Measurements from ENCODE around the gene MYNN. TPM values are rescaled to one million over a fixed set of nuclear protein-coding genes. Genes with fewer than 3 reads are reported as not detected.
A peak's percentile ranks its signal among the peaks of the same experiment; 100 is the strongest.

Gene MYNN
- total RNA-seq, 1 donor from 2014 or later = 12.4 TPM

DNA sequence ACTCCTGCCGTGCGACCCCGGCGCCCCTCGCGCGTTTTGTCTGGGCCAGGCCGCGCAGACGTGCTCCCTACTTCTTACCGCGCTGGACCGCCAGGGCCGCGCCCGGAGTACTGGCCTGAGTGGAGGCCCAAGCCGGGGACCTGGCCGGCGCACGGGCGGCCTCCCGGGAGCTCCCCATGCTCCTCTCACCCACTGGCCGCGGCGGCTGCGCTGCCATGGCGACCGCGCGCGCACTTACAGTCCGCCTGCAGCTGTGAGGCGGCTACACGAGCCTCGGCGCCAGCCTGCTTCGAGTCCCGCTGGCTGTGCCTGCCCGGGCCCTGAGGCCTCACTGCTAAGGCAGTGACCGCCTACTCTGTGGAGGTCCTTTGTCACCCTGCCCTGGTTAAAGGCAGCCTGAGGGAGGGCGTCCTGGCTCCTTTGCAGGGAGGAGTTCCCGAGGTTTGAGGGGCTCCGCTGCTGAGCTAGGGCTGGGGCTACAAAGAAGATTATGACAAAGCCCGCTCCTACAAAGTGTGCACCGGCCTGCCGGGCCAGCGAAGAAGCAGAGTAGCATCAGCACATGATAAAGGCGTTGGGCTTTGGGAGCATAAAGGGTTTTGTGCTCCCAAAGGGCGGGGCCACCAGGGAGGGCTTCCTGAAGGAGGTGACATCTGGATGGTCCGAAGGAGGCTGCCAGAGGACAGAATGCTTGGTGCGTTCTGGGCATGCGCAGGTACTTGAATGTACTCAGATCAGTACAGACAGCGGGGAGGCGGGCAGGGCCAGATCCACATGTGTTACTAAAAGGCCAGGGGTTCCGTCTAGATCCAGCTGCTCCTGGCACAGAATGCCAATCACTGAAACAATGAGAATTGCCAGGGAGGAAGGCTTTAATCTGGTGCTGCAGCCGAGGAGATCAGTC lies 39.4 kb downstream of the MYNN start, which contains the start of the genes LRRC34 and LRRIQ4:
TSS of gene LRRC34 (minus strand) at position 573 of the 904 bp plus-strand sequence. CDS start at position 217, 356 bp downstream.
TSS of gene LRRIQ4 (plus strand) at position 539 of the 904 bp plus-strand sequence. CDS start 9,052 bp downstream, outside the sequence.
- Histone ChIP-seq H3K36me3 (no peaks in the 10 kb centered on the region), H3K27me3 (ENCODE audit: low read depth) (no peaks in the 10 kb centered on the region), H3K9me3 (replicated peaks) (peaks cover 14% of the 10 kb centered on the region), H3K27ac (replicated peaks) (peak within 1 kb of the TSS; percentile 82), H3K4me1 (peaks cover 35% of the 10 kb centered on the region), H3K4me3 (peak within 1 kb of the TSS; percentile 79)
- DNase-seq = peak; percentile 80
- intact Hi-C loops (cut with micrococcal nuclease) = no loop called here
- TF ChIP-seq, protein P1, sequence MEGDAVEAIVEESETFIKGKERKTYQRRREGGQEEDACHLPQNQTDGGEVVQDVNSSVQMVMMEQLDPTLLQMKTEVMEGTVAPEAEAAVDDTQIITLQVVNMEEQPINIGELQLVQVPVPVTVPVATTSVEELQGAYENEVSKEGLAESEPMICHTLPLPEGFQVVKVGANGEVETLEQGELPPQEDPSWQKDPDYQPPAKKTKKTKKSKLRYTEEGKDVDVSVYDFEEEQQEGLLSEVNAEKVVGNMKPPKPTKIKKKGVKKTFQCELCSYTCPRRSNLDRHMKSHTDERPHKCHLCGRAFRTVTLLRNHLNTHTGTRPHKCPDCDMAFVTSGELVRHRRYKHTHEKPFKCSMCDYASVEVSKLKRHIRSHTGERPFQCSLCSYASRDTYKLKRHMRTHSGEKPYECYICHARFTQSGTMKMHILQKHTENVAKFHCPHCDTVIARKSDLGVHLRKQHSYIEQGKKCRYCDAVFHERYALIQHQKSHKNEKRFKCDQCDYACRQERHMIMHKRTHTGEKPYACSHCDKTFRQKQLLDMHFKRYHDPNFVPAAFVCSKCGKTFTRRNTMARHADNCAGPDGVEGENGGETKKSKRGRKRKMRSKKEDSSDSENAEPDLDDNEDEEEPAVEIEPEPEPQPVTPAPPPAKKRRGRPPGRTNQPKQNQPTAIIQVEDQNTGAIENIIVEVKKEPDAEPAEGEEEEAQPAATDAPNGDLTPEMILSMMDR (IDR thresholded peaks at IDR 0.05; ENCODE audit: borderline replicate concordance) = peak; percentile 25

DNA sequence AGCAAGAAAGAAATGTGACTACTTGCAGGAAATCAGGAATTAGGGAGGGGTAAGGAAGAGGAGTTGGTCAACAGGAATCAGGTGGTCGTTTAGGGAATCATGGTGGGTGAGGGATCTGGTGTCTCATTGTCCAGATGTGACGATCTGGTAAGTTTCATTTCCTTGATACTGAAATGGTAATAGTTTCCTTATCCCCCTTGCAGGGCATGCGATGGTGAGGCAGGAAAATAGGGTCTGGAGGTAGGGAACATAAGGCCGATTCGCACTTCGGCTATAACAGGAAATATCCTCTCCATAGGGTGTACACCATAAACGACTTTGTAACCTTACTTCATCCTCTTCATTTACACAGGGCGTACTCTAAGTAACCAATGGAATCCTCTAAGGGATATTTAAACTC lies 40.1 kb downstream of the MYNN start:
- DNase-seq = no peak
- Histone ChIP-seq H3K36me3 (no peaks in the 10 kb centered on the region), H3K27ac (replicated peaks) (no peak overlapping the region), H3K27me3 (ENCODE audit: low read depth) (peaks cover 6% of the 10 kb centered on the region), H3K4me3 (peak overlapping the region; percentile 79), H3K4me1 (peaks cover 35% of the 10 kb centered on the region), H3K9me3 (replicated peaks) (peaks cover 14% of the 10 kb centered on the region)
- intact Hi-C loops (cut with micrococcal nuclease) = no loop called here
- TF ChIP-seq, protein P1 (IDR thresholded peaks at IDR 0.05; ENCODE audit: borderline replicate concordance) = no peak

DNA sequence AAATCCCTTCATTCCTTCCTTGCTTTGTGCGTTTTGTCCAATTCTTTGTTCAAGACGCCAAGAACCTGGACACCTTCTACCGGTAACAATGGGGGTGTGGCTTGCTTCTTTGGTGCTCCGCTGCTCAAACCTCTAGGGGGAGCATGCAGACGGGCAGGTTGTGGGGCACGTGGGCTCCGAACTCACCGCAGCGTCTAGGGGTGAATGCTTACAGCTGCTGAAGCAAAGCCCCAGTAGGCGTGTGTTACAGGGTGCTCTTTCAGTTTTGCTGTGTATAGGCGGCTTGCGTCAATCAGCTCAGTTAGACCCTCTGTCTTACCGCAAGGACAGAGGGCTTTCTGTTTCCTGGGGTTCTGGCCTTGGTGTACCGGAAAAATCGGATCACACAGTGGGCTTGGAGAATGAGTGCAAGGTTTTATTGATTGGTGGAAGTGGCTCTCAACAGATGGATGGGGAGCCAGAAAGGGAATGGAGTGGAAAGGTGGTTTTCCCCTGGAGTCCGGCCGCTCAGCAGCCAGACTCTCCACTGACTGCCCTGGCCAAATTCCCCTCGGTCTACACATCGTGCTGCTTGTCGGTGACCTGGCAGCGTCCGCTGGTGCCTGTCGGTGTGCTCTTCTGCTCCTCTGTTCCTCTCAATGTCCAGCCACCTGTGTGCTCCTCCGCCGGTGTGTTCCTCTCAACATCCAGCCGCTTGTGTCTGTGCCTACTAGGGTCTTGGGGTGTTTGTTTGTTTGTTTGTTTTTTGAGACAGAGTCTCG lies 40.7 kb downstream of the MYNN start:
- H3K4me1 ChIP-seq = peaks cover 35% of the 10 kb centered on the region
- H3K36me3 ChIP-seq = no peaks in the 10 kb centered on the region
- intact Hi-C loops (cut with micrococcal nuclease) = no loop called here
- DNase-seq = no peak
- H3K27ac ChIP-seq (replicated peaks) = no peak overlapping the region
- peaks cover 8% of the 10 kb centered on the region for H3K27me3 ChIP-seq (ENCODE audit: low read depth)
- TF ChIP-seq, protein P1 (IDR thresholded peaks at IDR 0.05; ENCODE audit: borderline replicate concordance) = peak; percentile 38
- H3K4me3 ChIP-seq = peak overlapping the region; percentile 79
- H3K9me3 ChIP-seq (replicated peaks) = peaks cover 14% of the 10 kb centered on the region

DNA sequence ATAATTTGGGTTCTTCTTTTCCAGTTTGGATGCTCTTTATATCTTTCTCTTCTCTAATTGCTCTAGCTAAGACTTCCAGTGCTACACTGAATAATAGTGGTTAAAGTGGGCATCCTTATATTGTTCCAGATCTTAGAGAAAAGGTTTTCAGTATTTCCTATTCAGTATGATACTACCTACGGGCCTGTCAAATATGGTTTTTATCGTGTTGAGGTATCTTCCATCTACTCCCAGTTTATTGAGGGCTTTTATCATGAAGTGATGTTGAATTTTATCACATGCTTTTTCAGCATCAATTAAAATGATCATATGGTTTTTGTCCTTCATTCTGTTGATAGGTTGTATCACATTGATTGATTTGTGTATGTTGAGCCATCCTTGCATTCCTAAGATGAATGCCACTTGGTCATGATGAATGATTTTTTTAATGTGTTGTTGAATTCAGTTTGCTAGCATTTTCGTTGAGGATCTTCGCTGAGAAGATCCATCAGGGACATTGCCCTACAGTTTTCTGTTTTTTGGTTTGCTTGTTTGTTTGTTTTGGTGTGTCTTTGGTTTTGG lies 42.5 kb downstream of the MYNN start:
- Histone ChIP-seq H3K4me1 (peaks cover 35% of the 10 kb centered on the region), H3K27me3 (ENCODE audit: low read depth) (peaks cover 11% of the 10 kb centered on the region), H3K36me3 (no peaks in the 10 kb centered on the region), H3K4me3 (no peak overlapping the region), H3K27ac (replicated peaks) (no peak overlapping the region), H3K9me3 (replicated peaks) (peaks cover 14% of the 10 kb centered on the region)
- no peak for DNase-seq
- TF ChIP-seq, protein P1 (IDR thresholded peaks at IDR 0.05; ENCODE audit: borderline replicate concordance) = no peak
- intact Hi-C loops (cut with micrococcal nuclease) = no loop called here

DNA sequence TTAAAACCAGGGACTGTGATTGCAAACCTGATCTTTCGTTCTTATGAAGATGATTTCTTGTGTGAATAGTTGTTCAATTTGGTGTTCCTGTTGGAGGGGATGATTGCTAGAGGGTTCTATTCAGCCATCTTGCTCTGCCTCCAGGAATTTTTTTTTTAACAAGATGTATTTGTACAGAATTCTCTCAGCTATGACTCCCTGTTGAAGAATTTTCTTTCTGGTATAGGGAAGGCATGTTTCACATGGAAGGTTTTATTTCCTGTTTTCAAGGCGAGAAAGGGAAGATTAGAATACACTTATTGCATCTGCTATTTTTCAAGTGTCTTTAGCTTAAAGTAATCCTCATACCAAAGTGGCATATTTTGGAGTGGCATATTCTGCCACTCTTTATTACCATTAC lies 45.1 kb downstream of the MYNN start:
- Histone ChIP-seq H3K9me3 (replicated peaks) (peaks cover 14% of the 10 kb centered on the region), H3K4me3 (no peak overlapping the region), H3K27ac (replicated peaks) (no peak overlapping the region), H3K27me3 (ENCODE audit: low read depth) (peaks cover 27% of the 10 kb centered on the region), H3K36me3 (no peaks in the 10 kb centered on the region), H3K4me1 (peaks cover 9% of the 10 kb centered on the region)
- no peak for DNase-seq
- intact Hi-C loops (cut with micrococcal nuclease) = no loop called here
- TF ChIP-seq, protein P1 (IDR thresholded peaks at IDR 0.05; ENCODE audit: borderline replicate concordance) = no peak
